ENCODE measurements around the gene TGFBRAP1.

DNA sequence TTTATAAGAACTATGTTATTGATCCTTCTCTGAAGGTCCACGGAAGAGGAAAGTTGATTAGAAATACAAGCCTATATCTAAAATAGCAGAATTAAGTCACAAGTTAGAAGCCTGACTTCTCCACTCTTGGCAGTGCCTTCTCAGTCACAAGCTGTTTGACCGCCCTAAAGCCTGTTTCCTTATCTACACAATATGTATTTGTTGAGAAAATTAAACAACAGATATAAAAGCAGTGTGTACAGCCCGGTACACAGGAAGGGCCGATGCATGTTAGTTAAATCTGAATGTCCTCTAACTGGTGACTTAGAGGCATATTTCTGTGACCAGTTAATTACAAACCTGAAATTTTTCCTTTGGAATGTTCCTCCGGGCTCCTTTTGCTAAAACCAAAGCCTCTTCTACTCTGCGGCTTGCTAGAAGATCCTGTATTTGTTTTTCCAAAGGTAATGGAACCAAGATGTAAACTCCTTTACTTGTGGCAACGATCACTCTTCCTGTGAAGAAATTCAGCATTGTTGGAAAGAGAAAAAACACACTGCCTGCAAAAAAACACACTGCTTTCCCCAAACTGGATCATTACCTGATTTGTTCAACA lies 33.4 kb downstream of the TGFBRAP1 start:
- TF ChIP-seq, protein P1, sequence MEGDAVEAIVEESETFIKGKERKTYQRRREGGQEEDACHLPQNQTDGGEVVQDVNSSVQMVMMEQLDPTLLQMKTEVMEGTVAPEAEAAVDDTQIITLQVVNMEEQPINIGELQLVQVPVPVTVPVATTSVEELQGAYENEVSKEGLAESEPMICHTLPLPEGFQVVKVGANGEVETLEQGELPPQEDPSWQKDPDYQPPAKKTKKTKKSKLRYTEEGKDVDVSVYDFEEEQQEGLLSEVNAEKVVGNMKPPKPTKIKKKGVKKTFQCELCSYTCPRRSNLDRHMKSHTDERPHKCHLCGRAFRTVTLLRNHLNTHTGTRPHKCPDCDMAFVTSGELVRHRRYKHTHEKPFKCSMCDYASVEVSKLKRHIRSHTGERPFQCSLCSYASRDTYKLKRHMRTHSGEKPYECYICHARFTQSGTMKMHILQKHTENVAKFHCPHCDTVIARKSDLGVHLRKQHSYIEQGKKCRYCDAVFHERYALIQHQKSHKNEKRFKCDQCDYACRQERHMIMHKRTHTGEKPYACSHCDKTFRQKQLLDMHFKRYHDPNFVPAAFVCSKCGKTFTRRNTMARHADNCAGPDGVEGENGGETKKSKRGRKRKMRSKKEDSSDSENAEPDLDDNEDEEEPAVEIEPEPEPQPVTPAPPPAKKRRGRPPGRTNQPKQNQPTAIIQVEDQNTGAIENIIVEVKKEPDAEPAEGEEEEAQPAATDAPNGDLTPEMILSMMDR (conservative IDR thresholded peaks at IDR 0.05), result no peak
- no peak for TF ChIP-seq ZFX (IDR thresholded peaks at IDR 0.05)

Data from C4-2B (cell line).